ENCODE data around the gene CADPS2.

GRCh38 chr7:122306320-122307227 is 579.7 kb downstream of the CADPS2 start:
- no peak for TF ChIP-seq CTCF (IDR thresholded peaks at IDR 0.05; ENCODE audit: insufficient read depth, low read length)
- TF ChIP-seq POLR2AphosphoS5 (IDR thresholded peaks at IDR 0.05; ENCODE audit: low read depth) = no peak
- TF ChIP-seq REST (IDR thresholded peaks at IDR 0.05; ENCODE audit: insufficient replicate concordance, low read depth) = no peak
- no peak for TF ChIP-seq GABPA (IDR thresholded peaks at IDR 0.05; ENCODE audit: low read depth)

All from HL-60 (cell line).